HG03521 (cell line): Measurements from ENCODE around the gene EIF4E1B.

Source experiments
- ATAC-seq: cut with Tn5 transposase; IDR thresholded peaks from one replicate; pipeline ENCODE4 v1.9.1; 2021; ENCODE audit warnings: mild to moderate bottlenecking, moderate library complexity; ENCODE audit not compliant: unreplicated experiment

Gene EIF4E1B

GRCh38 chr5:176603091-176603490, 27.4 kb upstream of the EIF4E1B start:
- no peak for ATAC-seq

- no peak for ATAC-seq
Measured at GRCh38 chr5:176606032-176606431, 24.4 kb upstream of the EIF4E1B start.

DNA sequence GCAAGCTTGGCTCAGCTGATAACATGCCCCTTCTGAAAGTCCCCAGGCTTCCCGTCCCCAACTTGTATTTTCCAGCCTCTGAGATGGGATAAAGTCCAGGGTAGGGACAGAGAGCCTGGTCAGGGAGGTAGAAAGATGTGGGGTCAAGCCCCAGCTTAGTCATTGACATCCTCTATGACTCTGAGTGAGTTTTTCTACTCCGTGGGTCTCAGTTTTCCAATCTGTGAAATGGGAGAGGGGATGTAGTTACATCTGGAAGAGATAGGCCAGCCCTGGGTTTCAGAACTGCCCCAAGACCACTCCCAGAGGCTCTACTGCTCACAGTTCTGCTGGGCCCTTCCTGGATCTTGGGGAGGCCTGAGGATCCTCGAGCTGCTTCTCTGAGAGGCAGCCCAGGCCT, 23.6 kb upstream of the EIF4E1B start:
- no peak for ATAC-seq

DNA sequence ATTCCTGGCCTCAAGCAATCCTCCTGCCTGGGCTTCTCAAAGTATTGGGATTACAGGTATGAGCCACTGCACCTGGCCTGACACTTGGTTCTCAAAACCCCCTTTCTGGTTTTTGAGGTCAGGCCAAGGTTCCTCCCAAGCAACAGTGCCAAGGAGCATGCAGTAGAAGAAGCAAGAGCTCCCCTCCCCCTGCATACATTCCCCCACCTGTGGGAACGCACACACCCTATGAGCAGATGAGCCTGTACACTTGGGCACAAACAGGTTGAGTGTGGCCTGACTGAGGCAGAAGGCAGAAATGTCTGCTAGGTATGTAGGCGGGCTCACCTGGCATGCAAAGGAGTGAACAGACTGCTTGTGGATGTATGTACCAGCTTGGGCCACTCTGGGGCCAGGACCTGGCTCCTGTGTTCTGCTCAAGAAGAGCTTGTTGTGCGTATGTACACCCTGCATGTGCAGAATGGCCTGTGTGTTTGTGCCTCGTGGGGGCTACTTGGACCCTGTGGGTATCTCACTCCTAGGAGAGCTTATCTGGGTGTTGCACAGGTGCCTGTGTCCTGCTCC, 22.3 kb upstream of the EIF4E1B start:
- no peak for ATAC-seq

GRCh38 chr5:176608937-176609723, 21.3 kb upstream of the EIF4E1B start:
- ATAC-seq = peak; percentile 10

- ATAC-seq = peak; percentile 80
Measured at GRCh38 chr5:176609724-176610434, 20.6 kb upstream of the EIF4E1B start, which contains the start of gene GPRIN1. Gene GPRIN1, minus strand, starts transcription at chr5:176610156. Its CDS starts 10,322 bp downstream, at chr5:176599834.

GRCh38 chr5:176610435-176610773, 20.1 kb upstream of the EIF4E1B start:
- ATAC-seq = no peak

GRCh38 chr5:176611435-176611834, 19.0 kb upstream of the EIF4E1B start:
- no peak for ATAC-seq

DNA sequence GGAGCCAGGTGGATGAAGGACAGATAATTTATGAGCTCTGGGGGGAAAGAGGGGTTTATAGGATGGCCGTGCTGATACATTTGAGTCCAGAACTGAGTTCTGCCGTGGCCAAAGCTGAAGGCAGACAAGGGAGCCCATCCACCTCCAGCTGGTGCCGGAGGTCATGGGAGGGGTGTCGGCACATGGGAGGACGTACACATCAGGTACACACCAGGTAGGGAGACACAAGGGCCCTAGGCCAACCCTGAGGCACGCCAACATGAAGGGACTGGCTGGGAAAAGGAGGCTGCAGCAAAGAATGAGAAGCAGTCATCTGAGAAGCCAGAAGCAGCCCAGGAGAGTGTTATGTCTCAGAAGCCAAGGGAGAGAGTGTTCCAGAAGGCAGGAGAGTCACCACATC, 18.5 kb upstream of the EIF4E1B start:
- no peak for ATAC-seq

DNA sequence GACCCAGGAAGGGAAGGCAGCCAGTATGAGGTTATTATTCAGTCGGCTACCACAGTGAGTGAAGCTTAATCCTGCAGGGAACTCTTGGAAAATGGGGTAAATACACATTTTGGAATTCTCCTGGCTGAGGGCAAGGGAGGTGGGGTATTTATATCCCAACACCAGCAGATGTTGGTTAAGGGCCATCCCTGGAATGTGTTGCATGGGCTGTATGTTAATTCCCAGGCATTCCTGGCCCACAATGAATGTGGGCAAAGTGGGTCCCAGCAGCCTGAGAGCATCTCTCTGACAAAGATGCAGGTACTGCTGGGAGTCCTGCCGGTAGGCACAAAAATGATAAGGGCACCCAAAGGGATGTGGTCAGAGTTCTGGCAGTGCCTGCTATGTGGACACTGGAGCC, 17.6 kb upstream of the EIF4E1B start:
- ATAC-seq = no peak

GRCh38 chr5:176614805-176615478, 15.5 kb upstream of the EIF4E1B start:
- ATAC-seq = no peak

GRCh38 chr5:176616511-176616910, 14.0 kb upstream of the EIF4E1B start:
- ATAC-seq = no peak

GRCh38 chr5:176618783-176619182, 11.7 kb upstream of the EIF4E1B start:
- ATAC-seq = no peak

DNA sequence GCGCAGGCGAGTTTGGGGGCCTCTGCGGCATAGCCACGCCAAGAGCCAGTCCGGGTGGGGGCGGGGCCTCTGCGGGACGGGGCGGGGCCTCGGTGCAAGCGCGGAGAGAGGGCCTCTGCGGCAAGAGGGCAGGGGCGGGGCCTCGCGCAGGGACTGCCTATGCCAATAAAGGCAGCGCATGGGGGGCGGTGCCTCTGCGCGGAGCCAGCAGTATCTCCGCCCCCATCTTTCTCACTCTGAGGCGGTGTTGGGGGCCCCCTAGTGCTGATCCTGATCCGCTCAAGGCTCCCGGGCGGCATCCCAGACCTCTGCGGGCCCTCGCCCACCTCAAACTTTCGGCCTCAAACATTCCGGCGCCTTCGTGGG, 11.3 kb upstream of the EIF4E1B start:
- ATAC-seq = peak; percentile 58

DNA sequence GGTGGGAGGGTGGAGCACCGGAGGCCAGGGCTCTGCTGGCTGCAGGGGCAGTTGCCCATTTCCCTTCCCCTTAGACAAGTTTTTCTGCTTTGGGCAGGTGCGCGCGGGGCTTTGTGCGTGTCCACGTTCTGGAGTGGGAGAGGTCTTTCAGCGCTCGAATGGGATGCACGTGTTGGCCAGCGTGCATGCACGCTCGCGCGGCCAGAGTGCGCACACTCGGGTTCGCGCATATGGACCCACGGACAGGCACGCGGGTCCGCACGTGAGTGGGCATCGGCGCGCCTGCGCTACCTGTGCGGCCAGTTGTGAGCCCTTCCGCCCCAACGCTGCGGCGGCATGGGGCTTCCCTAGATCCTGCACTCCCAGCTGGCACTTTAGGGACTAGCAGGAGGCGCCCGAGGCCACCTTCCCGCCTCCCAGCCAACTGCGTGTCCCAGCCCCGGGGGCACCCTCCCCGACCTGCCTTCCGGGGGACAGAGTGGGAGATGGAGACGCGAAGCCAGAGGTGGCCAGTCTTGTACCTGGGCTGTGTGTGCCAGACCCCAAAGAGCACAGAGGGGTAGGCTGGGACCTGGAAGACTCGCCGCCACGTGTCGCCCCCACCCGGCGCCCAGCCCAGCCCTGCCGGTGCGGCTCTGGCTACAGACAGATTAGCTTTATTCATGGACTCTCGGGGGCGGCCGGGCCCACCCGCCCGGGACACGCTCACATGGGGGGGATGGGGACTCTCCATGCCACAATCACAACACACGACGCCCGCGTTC, 10.7 kb upstream of the EIF4E1B start:
- no peak for ATAC-seq

GRCh38 chr5:176620333-176620981, 10.0 kb upstream of the EIF4E1B start:
- ATAC-seq = no peak

GRCh38 chr5:176621661-176622079, 8.8 kb upstream of the EIF4E1B start:
- ATAC-seq = no peak

- ATAC-seq = no peak
Measured at GRCh38 chr5:176624142-176624541, 6.3 kb upstream of the EIF4E1B start.

- no peak for ATAC-seq
Measured at GRCh38 chr5:176624938-176625337, 5.5 kb upstream of the EIF4E1B start.

DNA sequence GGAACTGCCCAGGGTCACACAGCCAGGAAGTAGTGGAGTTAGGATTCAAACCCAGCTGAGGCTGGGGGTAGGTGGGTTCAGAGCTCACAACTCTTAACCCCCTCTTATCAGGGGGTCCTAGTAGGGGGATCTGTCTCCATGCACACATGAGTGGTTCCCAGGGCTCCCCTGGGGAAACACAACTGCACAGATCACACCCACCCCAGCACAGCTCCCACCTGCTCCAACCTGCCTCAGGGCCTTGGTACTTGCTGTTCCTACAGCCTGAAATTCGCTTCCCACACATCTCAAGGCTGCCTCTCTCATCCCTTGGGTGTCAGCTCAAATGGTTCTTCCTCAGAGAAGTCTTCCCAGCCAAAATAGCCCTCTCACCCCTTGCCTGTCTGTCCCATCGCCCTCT, 5.0 kb upstream of the EIF4E1B start:
- ATAC-seq = no peak
